Sigmoid colon (tissue), 4 donors: ENCODE data around the gene CRISP3.

Source experiments
- CTCF ChIP-seq, 4 experiments: fragments of 450-650 bp in 3 of 4; fragments of 200-600 bp in 1 of 4; IDR thresholded peaks; one replicate each; pipeline ENCODE4 v1.5.1; 2016 to 2019; ENCODE audit warnings: antibody characterized with exemption in 4 of 4, mild to moderate bottlenecking in 3 of 4, moderate library complexity in 2 of 4
- EP300 ChIP-seq, 4 donors: sonication (generic); formaldehyde crosslinking; IDR thresholded peaks; one replicate each; pipeline ENCODE4 v1.6.1; 2017; ENCODE audit warnings: antibody characterized with exemption in 4 of 4
- POLR2A ChIP-seq, 2 donors: fragments of 450-650 bp; IDR thresholded peaks; one replicate each; pipeline ENCODE4 v1.6.1; 2016; ENCODE audit warnings: antibody characterized with exemption in 2 of 2, mild to moderate bottlenecking in 2 of 2, moderate library complexity in 2 of 2

- TF ChIP-seq POLR2A (IDR thresholded peaks at IDR 0.05), result no peak
- no peak for TF ChIP-seq EP300 (IDR thresholded peaks at IDR 0.05)
- TF ChIP-seq CTCF (IDR thresholded peaks at IDR 0.05), result no peak
Measured at GRCh38 chr6:49766762-49767161, 22.6 kb upstream of the CRISP3 start.
